NCI-H69 (cell line): Measurements from ENCODE around the gene OR2M7.
"Not testable (repeated sequence)": the region's sequence is repeated elsewhere in the genome, so short reads cannot be mapped to it uniquely, and the experiment has no call there.

ENCODE experiments used
- DNase-seq: peaks from one replicate; lab custom pipeline; 2025; lab: John Stamatoyannopoulos, UW

Gene OR2M7

GRCh38 chr1:248324468-248324867, at the start of gene OR2M7:
Gene OR2M7, minus strand, starts transcription at chr1:248324568. Its CDS starts 0 bp downstream, at chr1:248324568.
- no peak for DNase-seq

GRCh38 chr1:248373761-248374160, 49.4 kb upstream of the OR2M7 start:
- DNase-seq, result no peak

- no peak for DNase-seq
Observed at GRCh38 chr1:248372394-248372793, 48.0 kb upstream of the OR2M7 start.

GRCh38 chr1:248366609-248367008, 42.2 kb upstream of the OR2M7 start:
- DNase-seq, result no peak

GRCh38 chr1:248361121-248361715, 36.9 kb upstream of the OR2M7 start, which contains the start of gene OR2T4:
Gene OR2T4, plus strand, starts transcription at chr1:248361665. Its CDS starts 0 bp downstream, at chr1:248361665.
- no peak for DNase-seq

GRCh38 chr1:248359415-248359814, 35.0 kb upstream of the OR2M7 start:
- no peak for DNase-seq

- DNase-seq, result no peak
Observed at GRCh38 chr1:248348475-248348874, 24.1 kb upstream of the OR2M7 start, which contains the start of gene OR14C36. Gene OR14C36, plus strand, starts transcription at chr1:248348775. Its CDS starts 0 bp downstream, at chr1:248348775.

GRCh38 chr1:248343451-248343850, 19.1 kb upstream of the OR2M7 start:
- no peak for DNase-seq

- no peak for DNase-seq
Observed at GRCh38 chr1:248316796-248317195, 7.6 kb downstream of the OR2M7 start.

GRCh38 chr1:248306740-248307139, 17.6 kb downstream of the OR2M7 start:
- not testable (repeated sequence) for DNase-seq

GRCh38 chr1:248306103-248306502, 18.3 kb downstream of the OR2M7 start:
- no peak for DNase-seq

- not testable (repeated sequence) for DNase-seq
Observed at GRCh38 chr1:248305672-248306071, 18.7 kb downstream of the OR2M7 start.

GRCh38 chr1:248303324-248303723, 21.0 kb downstream of the OR2M7 start, which contains the start of gene OR2T12:
Gene OR2T12, minus strand, starts transcription at chr1:248303424. Its CDS starts 7,846 bp downstream, at chr1:248295578.
- no peak for DNase-seq

- DNase-seq, result no peak
Observed at GRCh38 chr1:248288391-248288790, 36.0 kb downstream of the OR2M7 start.

GRCh38 chr1:248277876-248278275, 46.5 kb downstream of the OR2M7 start, which contains the start of gene OR2T33:
Gene OR2T33, minus strand, starts transcription at chr1:248277976. Its CDS starts 4,162 bp downstream, at chr1:248273814.
- no peak for DNase-seq
